SU-DHL-6 (cell line): ENCODE results near the gene TUBB3.

Experiments
- H2AFZ ChIP-seq: fragments of 200-600 bp; sonication (generic); 2 replicates; pipeline ENCODE4 v1.6.1; 2014; ENCODE audit warnings: low read depth, mild to moderate bottlenecking, moderate library complexity, mixed read lengths, antibody characterized with exemption, low read length; ENCODE audit not compliant: severe bottlenecking
- H3F3A ChIP-seq: fragments of 200-600 bp; shearing (Covaris generic); 2 replicates; pipeline ENCODE4 v1.6.0; 2016; ENCODE audit warnings: antibody characterized with exemption, mild to moderate bottlenecking; ENCODE audit not compliant: insufficient read depth
- H3K27ac ChIP-seq: fragments of 200-600 bp; sonication (generic); 2 replicates; pipeline ENCODE4 v1.5.1; 2016; ENCODE audit warnings: low read depth, mild to moderate bottlenecking, low read length, moderate library complexity, mixed read lengths
- H3K27me3 ChIP-seq: fragments of 200-600 bp; sonication (generic), shearing (Covaris generic); 2 replicates; pipeline ENCODE4 v1.6.0; 2014; ENCODE audit warnings: mild to moderate bottlenecking, low read length
- H3K36me3 ChIP-seq: fragments of 200-600 bp; sonication (generic); 2 replicates; pipeline ENCODE4 v1.6.1; 2014; ENCODE audit warnings: mild to moderate bottlenecking, low read length, mixed read lengths
- H3K4me2 ChIP-seq: fragments of 300-600, 200-600 bp; shearing (Covaris generic), sonication (generic); 2 replicates; pipeline ENCODE4 v1.6.0; 2014; ENCODE audit warnings: low read length, low read depth, mild to moderate bottlenecking; ENCODE audit not compliant: poor library complexity, severe bottlenecking
- H3K4me3 ChIP-seq: fragments of 200-600 bp; sonication (generic); 2 replicates; pipeline ENCODE4 v1.5.1; 2014; ENCODE audit warnings: antibody characterized with exemption, low read length, mild to moderate bottlenecking, mixed read lengths; ENCODE audit not compliant: insufficient read depth, poor library complexity, severe bottlenecking
- H3K79me2 ChIP-seq: fragments of 200-600 bp; sonication (generic); 2 replicates; pipeline ENCODE4 v1.6.1; 2014; ENCODE audit warnings: mild to moderate bottlenecking, low read length, moderate library complexity; ENCODE audit not compliant: insufficient read depth
- H3K9ac ChIP-seq: fragments of 200-600 bp; sonication (generic); 2 replicates; pipeline ENCODE4 v1.7.0; 2014; ENCODE audit warnings: mild to moderate bottlenecking, low read length
- H3K9me2 ChIP-seq: fragments of 200-600 bp; sonication (generic); replicated peaks from 2 replicates; pipeline ENCODE4 v1.6.1; 2014; ENCODE audit warnings: low read length; ENCODE audit not compliant: insufficient read depth
- H3K9me3 ChIP-seq: fragments of 200-600 bp; sonication (generic); 2 replicates; pipeline ENCODE4 v1.6.1; 2014; ENCODE audit warnings: low read length, mixed read lengths; ENCODE audit not compliant: insufficient read depth
- H4K20me1 ChIP-seq: fragments of 200-600 bp; sonication (generic); 2 replicates; pipeline ENCODE4 v1.6.1; 2014; ENCODE audit warnings: low read depth, mild to moderate bottlenecking, antibody characterized with exemption, low read length, moderate library complexity, mixed read lengths
- EZH2phosphoT487 ChIP-seq: fragments of 200-600 bp; sonication (generic), shearing (Covaris generic); conservative IDR thresholded peaks from 2 replicates; pipeline ENCODE4 v1.6.1; 2018; ENCODE audit warnings: mild to moderate bottlenecking, antibody characterized with exemption, low read length, moderate library complexity, mixed read lengths
- TF ChIP-seq, protein P1 (sequence below): fragments of 200-600 bp; sonication (generic); IDR thresholded peaks from one replicate; pipeline ENCODE4 v1.5.1; 2017; ENCODE audit warnings: antibody characterized with exemption, mild to moderate bottlenecking, low read length, moderate library complexity; ENCODE audit not compliant: insufficient read depth, poor library complexity, severe bottlenecking

The TUBB3 gene

DNA sequence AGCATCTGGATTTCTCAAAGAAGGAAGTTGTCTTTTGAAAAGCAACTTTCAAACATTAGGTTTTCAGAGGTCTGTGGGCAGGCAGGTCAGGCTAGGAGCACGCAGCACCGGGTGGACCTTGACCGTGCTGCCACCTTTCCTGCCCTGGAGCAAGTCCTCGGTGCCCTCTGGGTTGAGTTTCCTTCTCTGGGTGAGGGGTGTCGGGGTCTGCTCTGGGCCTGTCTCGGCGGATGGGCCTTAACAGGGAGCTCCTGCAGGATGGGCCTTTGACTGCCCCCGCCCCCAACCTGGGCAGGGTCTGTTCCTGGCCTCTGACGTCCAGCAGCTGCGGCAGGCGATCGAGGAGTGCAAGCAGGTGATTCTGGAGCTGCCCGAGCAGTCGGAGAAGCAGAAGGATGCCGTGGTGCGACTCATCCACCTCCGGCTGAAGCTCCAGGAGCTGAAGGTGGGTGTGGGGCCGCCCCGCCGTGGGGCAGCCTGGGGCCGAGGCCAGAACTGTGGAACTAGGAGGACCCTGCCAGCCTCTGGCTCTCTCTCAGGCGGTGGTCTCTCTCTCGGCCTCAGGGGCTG lies 34.2 kb downstream of the TUBB3 start:
- H3K79me2 ChIP-seq: no peaks in the 10 kb centered on the region
- no peaks in the 10 kb centered on the region for H3K9me3 ChIP-seq
- no peaks in the 10 kb centered on the region for H3K36me3 ChIP-seq
- no peak overlapping the region for H2AFZ ChIP-seq
- H3K4me2 ChIP-seq: no peak overlapping the region
- H3F3A ChIP-seq: peaks cover 21% of the 10 kb centered on the region
- H4K20me1 ChIP-seq: no peaks in the 10 kb centered on the region
- no peaks in the 10 kb centered on the region for H3K27me3 ChIP-seq
- TF ChIP-seq EZH2phosphoT487: no peak
- TF ChIP-seq, protein P1, sequence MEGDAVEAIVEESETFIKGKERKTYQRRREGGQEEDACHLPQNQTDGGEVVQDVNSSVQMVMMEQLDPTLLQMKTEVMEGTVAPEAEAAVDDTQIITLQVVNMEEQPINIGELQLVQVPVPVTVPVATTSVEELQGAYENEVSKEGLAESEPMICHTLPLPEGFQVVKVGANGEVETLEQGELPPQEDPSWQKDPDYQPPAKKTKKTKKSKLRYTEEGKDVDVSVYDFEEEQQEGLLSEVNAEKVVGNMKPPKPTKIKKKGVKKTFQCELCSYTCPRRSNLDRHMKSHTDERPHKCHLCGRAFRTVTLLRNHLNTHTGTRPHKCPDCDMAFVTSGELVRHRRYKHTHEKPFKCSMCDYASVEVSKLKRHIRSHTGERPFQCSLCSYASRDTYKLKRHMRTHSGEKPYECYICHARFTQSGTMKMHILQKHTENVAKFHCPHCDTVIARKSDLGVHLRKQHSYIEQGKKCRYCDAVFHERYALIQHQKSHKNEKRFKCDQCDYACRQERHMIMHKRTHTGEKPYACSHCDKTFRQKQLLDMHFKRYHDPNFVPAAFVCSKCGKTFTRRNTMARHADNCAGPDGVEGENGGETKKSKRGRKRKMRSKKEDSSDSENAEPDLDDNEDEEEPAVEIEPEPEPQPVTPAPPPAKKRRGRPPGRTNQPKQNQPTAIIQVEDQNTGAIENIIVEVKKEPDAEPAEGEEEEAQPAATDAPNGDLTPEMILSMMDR: no peak
- H3K27ac ChIP-seq: peak overlapping the region; percentile 86
- no peak overlapping the region for H3K9ac ChIP-seq
- H3K9me2 ChIP-seq: no peaks in the 10 kb centered on the region
- no peak overlapping the region for H3K4me3 ChIP-seq

DNA sequence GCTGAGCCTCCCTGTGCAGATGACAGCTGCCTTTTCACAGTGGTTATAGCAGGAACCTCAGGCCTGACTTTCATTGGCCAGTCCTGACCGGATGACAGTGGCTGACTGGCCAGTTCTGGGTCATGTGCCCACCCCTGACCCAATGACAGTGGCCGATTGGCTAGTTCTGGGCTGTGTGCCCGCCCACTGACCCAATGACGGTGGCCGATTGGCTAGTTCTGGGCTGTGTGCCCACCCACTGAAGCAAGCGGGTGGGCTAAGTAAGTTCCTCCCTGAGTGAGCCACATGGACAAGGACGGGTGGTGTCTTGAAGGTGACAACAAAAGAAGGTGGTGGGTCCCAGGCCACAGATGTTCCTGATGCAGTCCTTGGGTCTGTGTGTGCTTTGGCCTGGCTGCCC lies 34.9 kb downstream of the TUBB3 start:
- Histone ChIP-seq H3K9me2 (no peaks in the 10 kb centered on the region), H3K4me2 (no peak overlapping the region), H3K27ac (no peak overlapping the region), H3K4me3 (no peak overlapping the region), H3K79me2 (no peaks in the 10 kb centered on the region), H3K9me3 (no peaks in the 10 kb centered on the region), H2AFZ (no peak overlapping the region), H4K20me1 (no peaks in the 10 kb centered on the region), H3K36me3 (no peaks in the 10 kb centered on the region), H3K27me3 (no peaks in the 10 kb centered on the region), H3K9ac (no peak overlapping the region), H3F3A (peaks cover 13% of the 10 kb centered on the region)
- TF ChIP-seq EZH2phosphoT487: no peak
- TF ChIP-seq, protein P1: no peak

DNA sequence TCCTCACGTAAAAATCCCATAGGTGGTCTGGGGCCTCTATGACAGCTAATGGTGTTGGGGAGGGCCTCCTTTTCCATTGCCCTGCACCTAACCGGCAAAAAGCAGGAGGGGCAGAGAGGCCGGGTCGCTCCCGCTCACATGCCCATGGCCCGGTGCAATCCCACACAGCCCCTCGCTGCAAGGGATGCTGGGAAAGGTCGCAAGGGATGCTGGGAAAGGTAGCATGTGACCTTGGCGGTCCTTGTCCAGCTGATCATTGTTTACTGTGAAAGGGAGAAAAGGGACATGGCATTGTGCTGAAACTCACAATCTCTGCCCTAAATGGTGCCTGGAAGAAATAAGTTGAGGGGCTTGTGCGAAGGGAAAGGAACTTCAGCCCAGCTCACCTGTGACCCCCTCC lies 35.5 kb downstream of the TUBB3 start:
- no peaks in the 10 kb centered on the region for H3K9me2 ChIP-seq
- no peaks in the 10 kb centered on the region for H3K27me3 ChIP-seq
- H3K9ac ChIP-seq: no peak overlapping the region
- no peaks in the 10 kb centered on the region for H3K9me3 ChIP-seq
- no peaks in the 10 kb centered on the region for H3K79me2 ChIP-seq
- no peaks in the 10 kb centered on the region for H3K36me3 ChIP-seq
- no peak overlapping the region for H2AFZ ChIP-seq
- peaks cover 8% of the 10 kb centered on the region for H3F3A ChIP-seq
- H4K20me1 ChIP-seq: no peaks in the 10 kb centered on the region
- no peak overlapping the region for H3K4me2 ChIP-seq
- no peak overlapping the region for H3K4me3 ChIP-seq
- TF ChIP-seq, protein P1: no peak
- TF ChIP-seq EZH2phosphoT487: no peak
- no peak overlapping the region for H3K27ac ChIP-seq
